Neural progenitor cell (in vitro differentiated cells): ENCODE measurements around the gene FKBP8.

Source experiments
- CTCF ChIP-seq: fragments of 200-600 bp; sonication (generic); IDR thresholded peaks from 2 replicates; pipeline ENCODE4 v1.5.1; 2017; ENCODE audit warnings: antibody characterized with exemption, mild to moderate bottlenecking
- EZH2 ChIP-seq: fragments of 200-600 bp; sonication (generic); IDR thresholded peaks from 2 replicates; pipeline ENCODE4 v1.6.1; 2017; ENCODE audit warnings: antibody characterized with exemption, mild to moderate bottlenecking, moderate library complexity
- EZH2phosphoT487 ChIP-seq: fragments of 200-600 bp; sonication (generic); IDR thresholded peaks from 2 replicates; pipeline ENCODE4 v1.6.1; 2017; ENCODE audit warnings: antibody characterized with exemption

GRCh38 chr19:18507727-18508440, 35.5 kb downstream of the FKBP8 start:
- TF ChIP-seq CTCF (no peak), EZH2 (no peak), EZH2phosphoT487 (no peak)
